ENCODE data around the gene SLC12A1. TPM values are rescaled to one million over a fixed set of nuclear protein-coding genes. Genes with fewer than 3 reads are reported as not detected.

Gene SLC12A1
- not detected in 2 replicates for total RNA-seq

DNA sequence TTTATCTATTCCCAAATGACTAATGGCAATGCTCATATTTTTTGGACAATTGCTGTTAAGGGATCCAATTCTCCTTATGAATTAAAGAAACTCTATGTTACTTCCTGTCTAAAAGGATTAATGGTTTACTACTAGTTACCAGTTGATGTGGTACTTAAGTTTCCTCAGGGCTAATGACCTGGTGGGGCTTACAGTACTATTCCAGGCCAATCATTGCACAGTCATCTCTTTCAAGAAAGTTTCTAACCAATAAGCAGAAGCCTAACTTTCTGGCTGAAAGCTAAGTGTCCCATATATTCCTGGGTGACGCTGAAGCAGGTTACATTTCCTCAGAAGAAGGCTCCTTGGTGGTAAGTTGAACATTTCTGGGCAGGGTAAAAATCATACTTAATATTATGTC, at the start of gene SLC12A1:
TSS of gene SLC12A1 (plus strand) at position 322 of the 400 bp plus-strand sequence. CDS start 1,418 bp downstream, outside the sequence.

DNA sequence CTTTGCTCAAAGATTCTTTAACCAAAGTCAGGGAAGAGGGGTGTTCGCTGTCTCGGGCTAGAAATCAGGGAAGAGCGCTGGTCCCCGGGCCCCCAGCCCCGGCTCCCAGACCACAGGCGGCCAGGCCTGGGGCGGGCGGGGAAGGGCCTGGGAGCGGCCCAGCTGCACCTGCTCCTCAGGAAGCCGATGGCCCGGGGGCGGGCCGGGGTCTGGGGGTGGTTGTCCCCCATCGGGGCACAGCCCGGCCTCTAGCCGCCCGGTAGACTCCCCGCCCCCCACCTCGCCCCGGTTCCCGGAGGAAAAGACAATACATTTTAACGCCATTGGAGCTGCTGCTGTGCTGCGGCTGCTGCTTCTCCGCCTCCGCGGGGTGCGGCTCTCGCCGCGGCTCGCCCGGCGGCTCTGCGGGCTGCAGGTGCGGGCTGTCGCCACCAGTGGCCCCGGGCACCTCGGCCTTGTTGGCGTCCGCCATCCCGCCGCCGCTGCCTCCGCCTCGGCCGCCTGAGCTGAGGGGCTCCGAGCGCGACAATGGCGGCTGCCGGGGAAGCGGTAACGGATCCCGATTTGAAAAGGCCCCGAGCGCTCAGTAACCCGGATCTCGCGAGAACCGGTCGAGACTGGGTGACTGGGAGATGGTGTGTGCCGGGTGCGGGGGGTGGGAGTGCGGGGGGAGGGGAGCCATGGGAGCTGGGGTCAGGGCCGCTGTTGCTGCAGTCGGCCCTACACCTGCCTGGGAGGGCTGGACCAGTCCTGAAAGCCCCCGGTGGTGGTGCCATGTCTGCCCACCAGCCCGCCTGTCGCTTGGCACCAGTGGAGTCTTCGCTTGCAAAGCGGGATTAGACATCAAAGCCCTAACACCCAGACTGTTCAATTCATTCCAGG, 28.1 kb upstream of the SLC12A1 start, which contains the start of gene MYEF2:
TSS of gene MYEF2 (minus strand) at position 530 of the 882 bp plus-strand sequence. CDS start at position 472, 58 bp downstream.

GRCh38 chr15:48191574-48192225, 14.4 kb upstream of the SLC12A1 start, which contains the start of gene CTXN2:
TSS of gene CTXN2 (plus strand) at chr15:48191665. CDS start at chr15:48201301, 9,636 bp downstream.

DNA sequence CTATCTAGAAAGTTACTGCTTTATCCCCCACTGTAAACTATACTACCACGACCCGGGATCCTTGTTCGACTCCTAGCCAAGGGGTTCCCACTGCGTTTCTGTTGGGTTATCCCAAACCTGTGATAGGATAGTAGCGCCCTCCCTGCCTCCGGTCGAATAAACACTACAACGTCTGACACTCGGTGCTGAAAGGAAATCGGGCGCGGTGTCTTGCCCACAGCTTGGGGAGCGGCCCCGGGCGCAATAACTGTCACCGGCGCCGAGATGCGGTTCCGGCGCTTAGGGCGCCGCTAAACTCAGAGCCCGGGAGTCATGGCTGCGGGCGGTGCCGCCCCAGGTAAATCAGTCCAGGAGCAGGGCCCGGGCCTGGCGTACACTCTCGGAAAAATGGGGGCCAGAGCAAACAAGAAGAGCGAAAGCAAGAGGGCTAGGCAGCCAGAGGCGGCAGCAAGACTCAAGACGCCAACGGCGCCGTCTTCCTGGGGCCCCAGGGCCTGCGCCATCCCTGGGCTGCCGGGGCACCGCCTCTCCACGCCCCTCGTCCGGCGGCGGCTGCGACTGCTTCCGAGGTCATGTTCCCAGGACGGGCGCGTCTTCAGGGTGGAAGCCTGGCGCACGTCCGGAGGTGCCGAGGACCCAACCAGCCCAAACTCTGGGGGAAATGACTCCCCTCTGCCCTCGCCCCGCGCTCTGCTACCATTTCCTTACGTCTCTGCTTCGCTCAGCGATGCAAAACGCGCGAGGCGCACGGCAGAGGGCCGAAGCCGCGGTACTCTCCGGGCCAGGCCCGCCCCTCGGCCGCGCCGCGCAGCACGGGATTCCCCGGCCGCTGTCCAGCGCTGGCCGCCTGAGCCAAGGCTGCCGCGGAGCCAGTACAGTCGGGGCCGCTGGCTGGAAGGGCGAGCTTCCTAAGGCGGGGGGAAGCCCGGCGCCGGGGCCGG, 125.0 kb downstream of the SLC12A1 start, which contains the start of gene DUT:
TSS of gene DUT (plus strand) at position 575 of the 941 bp plus-strand sequence. CDS start at position 662, 87 bp downstream.

Small RNA genes lying within 50 kb of the gene (small RNA-seq; reads per million reads assigned to genes)
- gene RF00019: not detected

Other genes starting within 250 kb of the SLC12A1 start
- 0.16 TPM in 1 of 2 replicates, not detected in the other for gene SLC24A5, start 85.3 kb upstream of the SLC12A1 start, total RNA-seq
- gene MYEF2, start 28.0 kb upstream of the SLC12A1 start, total RNA-seq: 2.9 and 4.1 TPM in 2 replicates
- gene CTXN2, start 14.6 kb upstream of the SLC12A1 start, total RNA-seq: not detected in 2 replicates
- 35.5 and 38.7 TPM in 2 replicates for gene DUT, start 125.1 kb downstream of the SLC12A1 start, total RNA-seq